GM10266 (cell line): ENCODE results near the gene PACS1.
"Not testable (repeated sequence)": the region's sequence is repeated elsewhere in the genome, so short reads cannot be mapped to it uniquely, and the experiment has no call there.

Source experiments
- DNase-seq: peaks from one replicate; pipeline ENCODE4 v3.0.0; 2012; ENCODE audit errors: extremely low spot score
- CTCF ChIP-seq: IDR thresholded peaks from 2 replicates; pipeline ENCODE4 v1.5.1; 2012; ENCODE audit warnings: mild to moderate bottlenecking, low read depth; ENCODE audit not compliant: control insufficient read depth, insufficient read depth; ENCODE audit errors: missing control alignments

PACS1 gene

GRCh38 chr11:66271816-66272215 lies 201.7 kb downstream of the PACS1 start:
- DNase-seq: no peak
- TF ChIP-seq CTCF: no peak

GRCh38 chr11:66272596-66272995 lies 202.5 kb downstream of the PACS1 start:
- no peak for TF ChIP-seq CTCF
- no peak for DNase-seq

GRCh38 chr11:66274219-66274618 lies 204.1 kb downstream of the PACS1 start:
- DNase-seq: no peak
- TF ChIP-seq CTCF: no peak

- no peak for DNase-seq
- no peak for TF ChIP-seq CTCF
Observed at GRCh38 chr11:66275396-66275795, 205.3 kb downstream of the PACS1 start.

GRCh38 chr11:66275984-66276612 lies 206.0 kb downstream of the PACS1 start:
- TF ChIP-seq CTCF: no peak
- DNase-seq: no peak

GRCh38 chr11:66276619-66277018 lies 206.5 kb downstream of the PACS1 start:
- not testable (repeated sequence) for DNase-seq

- not testable (repeated sequence) for DNase-seq
Observed at GRCh38 chr11:66277064-66277463, 207.0 kb downstream of the PACS1 start.

GRCh38 chr11:66277471-66278362 lies 207.6 kb downstream of the PACS1 start, which contains the start of gene CNIH2:
Gene CNIH2 (plus strand): TSS chr11:66278175. CDS start chr11:66278457, 282 bp downstream.
- peak; percentile 81 for DNase-seq
- no peak for TF ChIP-seq CTCF
